Amniotic epithelial cell (primary cell): ENCODE results near the gene TPP1.

ENCODE experiments used
- DNase-seq: peaks from one replicate; pipeline ENCODE4 v3.0.0-alpha.2; 2010; ENCODE audit warnings: low read depth

Gene TPP1

DNA sequence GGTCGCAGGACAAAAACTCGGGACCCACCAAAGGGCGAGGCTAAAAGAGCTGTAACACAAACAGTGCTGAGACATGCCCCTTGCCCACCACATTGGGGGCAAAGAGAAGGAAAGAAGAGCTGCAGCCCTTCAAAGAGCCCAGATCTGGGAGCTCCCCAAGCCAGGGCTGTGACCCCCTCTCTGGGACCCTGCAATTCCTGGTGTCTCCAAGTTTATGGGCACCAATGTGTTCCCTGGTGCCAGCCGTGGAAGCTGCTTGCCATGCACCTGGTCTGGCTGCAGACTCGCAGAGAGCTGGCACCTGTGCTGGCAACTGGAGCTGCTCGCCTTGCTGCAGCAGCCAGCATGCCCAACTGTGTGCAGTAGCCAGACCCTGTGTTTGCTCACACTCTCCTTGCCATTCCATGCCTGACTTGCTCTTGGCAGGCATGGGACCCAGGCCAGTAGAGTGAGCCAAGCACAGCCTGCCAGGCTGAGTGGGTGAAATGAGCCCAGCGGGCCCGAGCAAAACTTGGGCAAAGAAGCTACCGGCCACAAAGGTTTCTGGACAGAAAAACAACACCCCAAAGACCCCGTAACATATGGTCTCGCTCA, 31.8 kb downstream of the TPP1 start:
- no peak for DNase-seq

DNA sequence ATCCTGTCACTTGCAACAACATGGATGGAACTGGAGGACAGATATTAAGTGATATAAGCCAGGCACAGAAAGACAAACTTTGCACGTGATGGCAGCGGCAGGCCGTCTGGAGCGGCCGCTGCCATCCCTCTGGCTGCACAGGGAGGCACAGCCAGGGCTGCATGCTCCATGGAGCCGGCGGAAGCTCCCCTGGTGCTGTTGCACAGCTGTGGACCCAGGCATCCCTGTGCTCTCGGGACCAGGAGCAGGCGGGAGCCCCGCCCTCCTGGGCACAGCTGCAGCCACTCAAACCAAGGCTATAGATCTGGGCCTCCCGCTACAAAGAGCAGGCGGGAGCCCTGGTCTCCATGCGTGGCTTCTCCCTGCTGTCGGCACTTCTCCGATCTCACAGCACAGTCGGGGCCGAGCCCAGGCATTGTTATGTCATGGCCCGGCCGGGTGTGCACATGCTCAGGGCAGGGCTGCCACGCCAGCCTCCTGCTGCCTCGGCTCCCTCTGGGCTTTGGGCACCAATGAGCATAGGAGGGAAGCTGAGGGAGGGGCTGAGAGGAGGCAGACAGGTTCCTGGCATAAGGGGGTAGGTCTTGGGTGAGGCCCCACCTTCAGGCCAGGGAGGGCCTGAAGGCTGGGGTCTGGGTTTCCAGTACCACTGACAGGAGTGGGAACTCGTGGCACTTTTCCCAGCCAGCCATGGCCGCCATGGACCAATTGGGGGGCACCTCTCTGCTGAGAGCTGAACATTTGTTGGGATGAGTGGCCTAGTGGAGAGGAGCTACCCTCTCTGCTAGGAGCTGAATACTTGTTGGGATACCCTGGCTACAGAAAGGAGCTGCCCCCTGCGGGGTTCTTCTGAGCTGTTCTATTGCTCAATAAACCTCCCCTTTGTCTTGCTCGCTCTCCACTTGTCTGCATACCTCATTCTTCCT, 32.5 kb downstream of the TPP1 start:
- no peak for DNase-seq

- DNase-seq, result no peak
Measured at GRCh38 chr11:6584528-6584927, 34.7 kb downstream of the TPP1 start.

GRCh38 chr11:6583584-6583983, 35.6 kb downstream of the TPP1 start:
- DNase-seq, result no peak

DNA sequence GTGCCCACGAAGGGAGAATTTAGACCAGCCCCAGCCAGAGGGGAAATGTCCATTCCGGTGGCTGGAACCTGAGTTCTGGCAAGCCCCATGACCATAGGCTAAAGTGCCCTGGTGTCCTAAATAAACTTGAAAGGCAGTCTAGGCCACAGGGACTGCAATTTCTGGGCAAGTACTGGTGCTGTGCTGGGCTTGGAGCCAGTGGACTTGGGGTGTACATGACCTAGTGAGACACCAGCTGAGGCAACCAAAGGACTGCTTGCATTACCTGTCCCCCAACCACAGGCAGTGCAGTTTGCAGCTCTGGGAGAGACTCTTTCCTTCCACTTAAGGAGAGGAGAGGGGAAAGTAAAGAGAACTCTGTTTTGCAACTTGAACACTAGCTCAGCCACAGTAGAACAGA, 39.5 kb downstream of the TPP1 start:
- no peak for DNase-seq

DNA sequence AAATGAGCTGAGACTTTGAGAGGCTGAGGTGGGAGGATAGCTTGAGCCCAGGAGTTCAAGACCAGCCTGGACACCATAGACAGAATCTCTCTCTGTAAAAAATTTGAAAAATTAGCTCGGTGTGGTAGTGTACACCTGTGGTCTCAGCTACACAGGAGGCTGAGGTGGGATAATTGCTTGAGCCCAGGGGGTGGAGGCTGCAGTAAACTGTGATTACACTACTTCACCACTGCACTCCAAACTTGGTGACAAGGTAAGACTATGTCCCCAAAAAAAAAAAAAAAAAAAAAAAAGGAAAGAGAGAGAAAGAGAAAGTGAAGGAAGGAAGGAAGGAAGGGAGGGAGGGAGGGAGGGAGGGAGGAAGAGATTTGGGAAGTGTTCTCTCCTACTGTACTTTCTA, 41.1 kb downstream of the TPP1 start:
- no peak for DNase-seq

GRCh38 chr11:6576471-6577373, 42.5 kb downstream of the TPP1 start:
- DNase-seq, result peak; percentile 86

- no peak for DNase-seq
Measured at GRCh38 chr11:6574816-6575715, 44.2 kb downstream of the TPP1 start.

- peak; percentile 83 for DNase-seq
Measured at GRCh38 chr11:6572215-6572614, 47.0 kb downstream of the TPP1 start.

GRCh38 chr11:6571434-6572008, 47.7 kb downstream of the TPP1 start:
- no peak for DNase-seq

DNA sequence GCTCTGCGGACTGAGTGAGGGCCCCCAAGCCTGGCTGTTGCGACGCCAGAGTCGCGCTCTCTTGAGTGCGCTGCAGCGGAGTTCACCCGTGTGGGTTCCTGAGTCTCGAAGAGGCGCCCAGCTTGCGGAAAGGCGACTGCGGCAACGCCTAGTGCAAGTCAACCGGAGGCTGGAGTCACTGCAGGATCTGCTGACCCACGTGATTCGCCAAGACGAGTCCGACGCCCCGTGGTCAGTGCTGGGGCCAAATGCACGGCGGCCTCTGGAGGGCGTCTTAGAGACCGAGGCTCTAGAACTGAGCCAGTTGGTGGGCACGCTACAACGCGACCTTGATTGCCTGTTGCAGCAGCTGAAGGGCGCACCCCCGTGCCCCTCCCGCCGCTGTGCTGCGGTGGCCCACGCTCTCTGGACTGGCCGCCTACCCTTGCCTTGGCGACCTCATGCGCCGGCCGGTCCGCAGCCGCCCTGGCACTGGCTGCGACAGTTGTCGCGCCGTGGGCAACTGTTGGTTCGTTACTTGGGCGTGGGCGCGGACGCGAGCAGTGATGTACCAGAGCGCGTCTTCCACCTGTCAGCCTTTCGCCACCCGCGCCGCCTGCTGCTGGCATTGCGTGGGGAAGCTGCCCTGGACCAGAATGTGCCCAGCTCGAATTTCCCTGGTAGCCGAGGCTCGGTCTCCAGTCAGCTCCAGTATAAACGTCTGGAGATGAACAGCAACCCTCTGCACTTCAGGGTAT, 48.4 kb downstream of the TPP1 start:
- DNase-seq, result no peak

DNA sequence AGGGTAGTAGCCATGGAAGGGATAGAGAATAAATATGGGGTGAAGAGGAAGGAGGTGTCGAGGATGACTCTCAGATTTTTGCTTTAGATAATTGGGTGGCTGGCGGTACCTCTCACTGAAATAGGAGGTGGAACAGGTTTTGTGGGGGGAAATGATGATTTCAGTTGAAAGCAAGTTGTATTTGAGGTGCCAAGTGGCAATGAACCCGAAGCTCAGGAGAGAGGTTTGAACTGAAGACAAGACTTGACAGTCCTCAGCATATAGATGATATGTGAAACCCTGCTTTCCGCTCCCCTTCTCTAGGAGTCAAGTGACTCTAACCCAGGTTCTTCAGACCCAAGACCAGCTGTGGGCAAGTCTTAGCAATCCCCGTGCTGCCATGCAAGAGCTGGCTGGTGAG, 49.5 kb downstream of the TPP1 start:
- no peak for DNase-seq

- peak; percentile 82 for DNase-seq
Measured at GRCh38 chr11:6568191-6568918, 50.9 kb downstream of the TPP1 start.

DNA sequence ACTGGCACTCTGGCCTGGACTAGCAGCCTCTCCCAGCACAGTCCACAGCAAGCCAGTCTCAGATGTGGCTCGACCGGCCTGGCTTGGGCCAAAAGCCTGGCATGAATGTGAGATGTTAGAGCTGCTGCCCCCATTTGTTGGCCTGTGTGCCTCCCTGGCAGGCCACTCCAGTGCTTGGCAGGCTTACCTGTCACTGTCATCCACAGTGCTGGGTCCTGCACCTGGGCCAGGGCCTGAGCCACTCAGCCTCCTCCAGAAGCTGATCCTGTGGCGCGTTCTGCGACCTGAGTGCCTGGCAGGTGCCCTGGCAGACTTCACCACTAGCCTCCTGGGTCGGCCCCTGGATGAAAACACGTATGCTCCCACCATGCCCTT, 51.9 kb downstream of the TPP1 start:
- no peak for DNase-seq

DNA sequence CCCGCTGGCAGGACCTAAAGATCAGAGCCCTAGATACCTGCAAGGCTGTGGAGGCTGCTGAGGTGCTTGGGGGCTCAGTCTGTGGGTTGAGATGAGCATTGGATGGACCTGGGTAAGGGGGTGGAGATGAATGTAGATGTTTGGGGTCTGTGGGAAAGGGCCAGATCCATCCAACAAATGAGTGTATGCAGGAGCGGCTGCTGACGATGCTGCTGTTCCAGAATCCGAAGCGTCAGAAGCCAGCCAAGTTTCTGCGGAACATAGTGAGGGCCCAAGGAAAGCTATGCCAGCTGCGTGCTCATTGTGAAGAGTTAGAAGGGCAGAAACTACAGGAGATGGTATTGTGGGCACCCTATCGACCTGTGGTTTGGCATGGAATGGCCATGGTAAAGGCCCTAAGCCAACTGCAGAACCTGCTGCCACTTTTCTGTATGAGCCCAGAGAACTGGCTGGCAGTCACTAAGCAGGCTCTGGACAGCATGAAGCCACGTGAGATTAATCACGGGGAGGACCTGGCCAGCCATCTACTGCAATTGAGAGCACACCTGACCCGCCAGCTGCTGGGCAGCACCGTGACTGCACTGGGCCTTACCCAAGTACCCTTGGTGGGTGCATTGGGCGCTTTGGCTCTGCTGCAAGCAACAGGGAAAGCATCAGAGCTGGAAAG, 52.4 kb downstream of the TPP1 start:
- no peak for DNase-seq

- no peak for DNase-seq
Measured at GRCh38 chr11:6565988-6566703, 53.1 kb downstream of the TPP1 start.

DNA sequence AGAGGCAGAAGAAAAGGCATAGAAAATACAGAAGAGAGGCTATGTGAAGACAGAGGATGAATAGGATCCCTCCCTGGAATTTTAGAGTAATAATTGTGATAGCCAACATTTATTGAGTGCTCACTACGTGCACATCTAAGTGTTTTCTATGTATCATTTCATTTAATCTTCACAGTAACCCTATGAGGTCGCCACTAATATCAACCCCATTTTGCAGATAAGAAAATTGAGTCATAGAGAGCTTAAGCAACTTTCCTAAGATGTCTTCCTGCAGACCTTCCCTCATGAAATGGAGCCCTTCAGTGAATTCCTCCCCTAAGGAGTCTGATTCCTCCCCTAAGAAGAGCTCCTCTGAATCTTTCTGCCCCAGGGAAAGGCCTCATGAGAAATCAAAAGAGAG, 53.9 kb downstream of the TPP1 start:
- peak; percentile 11 for DNase-seq

- no peak for DNase-seq
Measured at GRCh38 chr11:6563667-6564066, 55.6 kb downstream of the TPP1 start.
